T follicular helper cell (primary cell): ENCODE measurements around the gene YTHDF1.
"Not testable (repeated sequence)": the region's sequence is repeated elsewhere in the genome, so short reads cannot be mapped to it uniquely, and the experiment has no call there.

Experiments
- DNase-seq: peaks from one replicate; pipeline ENCODE4 v3.0.0-alpha.2; 2020; ENCODE audit warnings: low read depth
- total RNA-seq, 2 experiments: gene quantifications; one replicate each; lab custom pipeline; 2026; lab: John Stamatoyannopoulos, UW

YTHDF1 gene
- 78.1 to 82.2 reads per million in 2 experiments for total RNA-seq

DNA sequence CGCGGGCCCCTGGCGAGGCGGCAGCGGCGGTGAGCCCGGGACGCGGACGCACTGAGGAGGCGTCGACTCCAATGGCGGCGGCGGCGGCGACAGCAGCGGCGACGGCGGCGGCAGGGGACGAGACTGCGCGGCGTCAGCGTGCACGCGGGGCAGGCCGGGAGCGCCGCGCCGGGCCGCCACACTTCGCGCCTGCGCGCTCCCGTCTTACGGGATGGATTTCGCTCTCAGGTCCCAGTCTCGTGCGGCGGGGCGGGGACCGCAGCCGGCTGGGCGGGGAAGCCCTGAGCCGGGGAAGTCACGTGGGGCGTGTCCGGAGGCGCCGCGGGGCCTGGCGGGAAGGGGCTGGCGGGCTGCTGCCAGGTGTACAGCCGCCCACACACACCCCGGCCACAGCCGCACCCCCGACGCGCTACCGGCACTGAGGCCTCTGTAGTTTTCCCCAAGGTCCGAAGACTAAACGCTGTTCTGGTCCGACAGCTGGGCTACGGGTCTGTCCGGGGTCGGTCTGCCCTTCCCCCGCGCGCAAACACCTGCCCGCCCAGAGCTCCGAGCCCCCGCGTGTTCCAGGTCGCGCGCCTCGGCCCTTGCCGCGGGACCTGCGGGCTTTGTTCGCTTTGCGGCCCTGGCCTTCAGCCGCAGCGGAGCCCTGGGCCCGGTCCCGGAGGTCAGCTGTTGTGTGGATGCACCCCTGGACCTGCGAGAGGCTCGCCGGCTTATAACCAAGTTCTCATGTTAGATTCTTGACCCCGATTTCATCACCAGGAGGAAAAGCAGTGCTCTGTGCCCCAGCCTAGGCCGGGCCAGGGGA, at the start of gene YTHDF1:
Gene YTHDF1, minus strand, starts transcription at position 91 of the 808 bp plus-strand sequence. CDS start 239 bp downstream, outside the sequence.
- DNase-seq: peak; percentile 89

DNA sequence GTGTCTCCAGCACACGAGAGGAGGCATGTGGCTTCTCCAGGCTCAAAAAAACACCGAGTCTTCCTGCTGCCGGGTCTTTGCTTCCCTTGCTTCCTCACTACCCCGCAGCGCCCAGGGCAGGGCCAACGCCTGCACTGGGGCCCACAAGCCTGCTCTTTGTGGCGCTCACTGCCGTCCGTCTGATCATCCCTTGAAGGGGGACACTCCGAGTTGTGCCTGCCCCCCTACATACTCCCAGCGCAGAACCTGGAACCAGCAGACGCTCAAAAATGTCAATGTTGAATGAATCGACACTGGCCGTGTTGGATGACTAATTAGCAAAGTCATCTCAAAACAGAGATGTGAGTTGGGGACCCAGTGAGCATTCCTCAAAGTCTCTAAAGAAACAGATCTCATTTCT, 48.6 kb upstream of the YTHDF1 start:
- no peak for DNase-seq

DNA sequence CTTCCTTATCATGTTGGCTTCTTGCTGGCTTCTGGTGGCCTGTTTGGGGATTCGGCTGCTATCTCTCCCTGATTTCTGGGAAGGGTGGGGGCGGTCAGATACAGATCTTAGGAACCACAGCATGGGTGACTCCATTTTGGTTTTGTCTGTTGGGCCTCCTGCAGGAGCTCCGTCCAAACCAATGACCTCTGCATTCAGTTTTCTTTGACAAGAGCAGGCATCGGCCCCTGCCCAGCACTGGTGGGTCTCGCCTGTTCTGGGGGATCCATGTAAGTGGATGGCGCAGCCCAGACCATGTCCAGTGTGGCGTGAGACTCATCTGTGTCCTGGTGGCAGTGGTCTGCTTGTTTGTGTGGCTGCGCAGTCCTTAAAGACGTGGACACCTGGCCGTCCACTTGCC, 48.1 kb upstream of the YTHDF1 start:
- DNase-seq: no peak

DNA sequence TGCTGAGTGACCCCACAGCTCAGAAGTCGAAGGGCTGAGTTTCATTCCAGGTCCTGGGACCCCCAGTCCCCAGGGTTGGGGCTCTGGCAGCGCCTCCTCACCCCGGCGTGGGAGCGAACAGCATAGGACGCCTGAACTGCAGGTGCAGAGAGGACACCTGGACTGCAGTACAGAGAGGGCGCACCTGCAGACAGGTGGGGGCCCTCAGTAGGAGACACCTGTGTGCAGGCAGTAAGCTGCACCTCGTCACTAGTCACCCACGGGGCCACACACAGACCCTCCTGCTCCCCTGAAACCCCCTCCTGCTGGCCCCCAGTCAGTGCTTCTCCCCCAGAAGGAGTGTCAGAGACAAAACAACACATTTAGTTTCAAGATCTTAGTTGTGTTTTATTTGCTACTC, 46.9 kb upstream of the YTHDF1 start:
- DNase-seq: no peak

DNA sequence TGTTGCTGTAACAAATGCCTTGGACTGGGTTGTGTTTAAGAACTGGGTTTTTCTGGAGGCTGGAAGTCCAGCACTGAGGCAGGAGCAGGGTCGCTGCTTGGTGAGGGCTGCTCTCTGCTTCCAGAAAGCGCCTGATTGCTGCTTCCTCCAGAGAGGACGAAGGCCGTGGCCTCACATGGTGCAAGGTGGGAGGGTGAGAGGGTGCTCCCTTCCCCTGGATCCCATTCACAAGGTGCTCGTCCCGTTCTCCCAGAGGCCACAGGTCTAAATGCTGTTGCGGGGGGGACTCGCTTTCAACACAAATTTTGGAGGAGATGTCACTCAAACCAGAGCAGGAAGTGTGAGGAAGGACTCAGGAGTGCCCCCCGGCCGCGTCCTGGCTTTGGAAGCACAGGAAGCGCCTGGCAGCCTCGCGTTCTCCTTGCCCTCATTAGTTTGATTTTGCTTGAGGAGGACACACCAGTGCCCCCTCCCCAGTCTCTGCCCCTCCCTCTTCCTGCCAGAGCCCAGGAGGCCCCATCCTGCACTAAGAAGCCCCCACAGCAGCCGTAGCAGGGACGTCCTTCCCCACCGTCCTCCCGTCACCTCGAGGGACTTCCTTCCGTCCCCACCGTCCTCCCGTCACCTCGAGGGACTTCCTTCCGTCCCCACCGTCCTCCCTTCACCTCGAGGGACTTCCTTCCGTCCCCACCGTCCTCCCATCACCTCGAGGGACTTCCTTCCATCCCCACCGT, 46.0 kb upstream of the YTHDF1 start:
- DNase-seq: no peak

DNA sequence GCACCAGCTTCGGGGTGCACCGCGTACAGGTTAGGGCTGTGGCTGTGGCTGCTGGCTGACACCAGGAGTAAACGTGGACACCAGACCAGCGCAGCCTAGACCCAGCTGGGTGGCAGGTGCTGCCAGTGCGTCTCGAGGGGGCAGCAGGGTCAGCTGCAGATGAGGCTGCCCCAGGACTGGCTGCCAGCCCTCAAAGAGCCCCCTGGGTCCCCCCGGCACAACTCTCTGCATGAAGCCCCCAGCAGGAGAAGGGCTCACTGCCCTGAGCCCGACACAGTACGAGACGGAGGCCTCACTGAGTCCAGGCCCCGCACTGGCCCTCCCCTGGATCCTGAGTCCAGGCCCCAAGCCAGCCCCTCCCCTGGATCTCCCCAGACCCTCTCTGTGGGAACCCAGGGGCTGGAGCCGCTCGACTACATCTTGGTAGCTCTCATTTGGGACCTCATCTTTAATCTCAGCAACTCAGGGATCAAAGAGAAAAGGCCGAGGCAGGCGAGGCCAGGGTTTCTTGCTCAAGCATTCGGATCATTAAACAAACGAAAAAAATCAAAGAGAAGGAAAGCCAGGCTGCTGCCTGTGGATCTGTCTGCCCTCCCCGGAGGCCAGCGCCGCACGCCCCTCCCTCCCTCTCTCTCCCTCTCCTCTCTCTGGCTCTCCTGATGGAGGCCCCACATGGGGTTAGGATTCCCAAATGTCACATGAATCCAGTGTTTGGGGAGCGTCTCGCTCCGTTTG, 45.3 kb upstream of the YTHDF1 start:
- DNase-seq: no peak

DNA sequence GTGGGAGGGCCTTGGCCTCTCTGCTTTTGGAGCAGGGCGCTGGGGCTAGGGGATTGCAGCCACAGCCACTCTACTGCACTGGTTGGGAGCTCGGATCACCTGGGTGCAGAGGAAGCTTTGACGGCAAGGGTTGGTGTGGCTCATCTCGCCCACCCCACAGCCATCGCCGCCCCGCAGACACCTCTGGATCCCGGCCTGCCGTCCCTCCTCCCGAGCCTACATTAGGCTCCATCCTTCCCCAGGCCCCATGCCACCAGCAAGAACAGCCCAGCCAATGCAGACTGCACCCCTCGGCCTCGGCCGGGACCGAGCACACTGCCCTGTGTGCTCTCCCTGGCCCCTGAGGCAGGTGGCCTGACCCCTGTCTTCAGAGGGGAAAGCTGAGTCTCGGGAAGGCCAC, 44.6 kb upstream of the YTHDF1 start:
- DNase-seq: no peak

DNA sequence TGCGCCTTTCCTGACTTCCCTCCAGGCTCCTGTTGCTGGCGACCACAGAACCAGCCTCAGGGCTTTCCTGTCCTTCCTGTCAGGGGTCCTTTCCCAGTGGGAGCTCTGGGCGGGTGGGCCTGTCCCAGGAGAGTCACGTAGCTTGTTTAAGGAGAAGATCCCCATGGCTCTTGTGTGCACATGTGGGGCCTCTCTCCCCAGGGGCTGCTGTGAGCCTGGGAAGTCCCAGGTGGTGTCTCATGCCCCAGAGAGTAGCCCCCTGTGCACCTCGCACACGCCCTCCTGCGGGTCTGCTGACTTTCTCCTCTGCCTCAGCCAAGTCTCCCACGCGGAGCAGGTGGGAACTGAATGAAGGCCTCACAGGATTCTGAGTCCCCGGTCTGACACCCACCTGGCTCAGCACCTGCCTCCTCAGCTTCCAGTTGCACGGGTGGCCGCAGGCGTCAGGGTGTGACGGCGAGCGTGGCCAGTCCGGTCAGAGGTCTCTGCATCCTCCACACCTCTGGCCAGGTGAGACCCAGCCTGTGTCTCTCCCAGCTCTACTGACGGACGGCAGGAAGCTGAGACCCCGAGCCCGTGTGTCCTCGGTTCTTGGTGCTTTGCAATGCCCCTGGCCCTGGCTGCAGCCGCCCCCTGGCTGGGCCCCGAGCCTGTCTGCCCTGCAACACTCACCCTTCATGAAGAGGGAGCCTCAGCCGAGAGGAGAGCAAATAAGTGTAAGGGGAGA, 44.0 kb upstream of the YTHDF1 start:
- DNase-seq: no peak

DNA sequence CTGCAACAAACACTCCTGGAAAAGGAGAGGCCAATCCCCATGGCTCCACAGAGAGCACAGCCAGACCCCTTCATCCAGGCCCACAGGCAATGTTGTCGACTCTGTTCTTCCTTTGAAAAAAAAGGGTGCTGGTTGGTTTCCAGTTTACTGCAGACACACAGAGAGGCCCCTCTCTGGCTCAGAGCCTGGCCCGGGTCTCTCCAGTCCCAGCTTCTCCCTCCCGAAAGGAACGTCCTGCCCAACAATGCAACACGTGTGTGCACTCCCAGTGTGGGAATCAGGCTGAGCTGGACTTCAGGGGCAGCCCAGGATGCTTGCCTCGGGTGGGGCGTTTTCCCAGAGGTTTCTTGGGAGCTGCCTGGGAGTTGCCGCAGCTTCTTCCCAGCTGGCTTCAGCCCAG, 42.9 kb upstream of the YTHDF1 start:
- no peak for DNase-seq

DNA sequence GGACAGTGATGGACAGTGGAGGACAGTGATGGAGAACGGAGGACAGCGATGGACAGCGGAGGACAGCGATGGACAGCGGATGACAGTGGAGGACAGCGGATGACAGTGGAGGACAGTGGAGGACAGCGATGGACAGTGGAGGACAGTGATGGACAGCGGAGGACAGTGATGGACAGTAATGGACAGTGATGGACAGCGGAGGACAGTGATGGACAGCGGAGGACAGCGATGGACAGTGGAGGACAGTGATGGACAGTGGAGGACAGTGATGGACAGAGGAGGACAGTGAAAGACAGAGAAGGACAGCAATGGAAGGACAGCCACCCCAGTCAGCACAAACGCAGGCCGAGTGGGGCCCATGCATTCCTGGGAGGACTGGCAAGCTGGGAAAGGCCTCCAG, 41.7 kb upstream of the YTHDF1 start:
- no peak for DNase-seq

DNA sequence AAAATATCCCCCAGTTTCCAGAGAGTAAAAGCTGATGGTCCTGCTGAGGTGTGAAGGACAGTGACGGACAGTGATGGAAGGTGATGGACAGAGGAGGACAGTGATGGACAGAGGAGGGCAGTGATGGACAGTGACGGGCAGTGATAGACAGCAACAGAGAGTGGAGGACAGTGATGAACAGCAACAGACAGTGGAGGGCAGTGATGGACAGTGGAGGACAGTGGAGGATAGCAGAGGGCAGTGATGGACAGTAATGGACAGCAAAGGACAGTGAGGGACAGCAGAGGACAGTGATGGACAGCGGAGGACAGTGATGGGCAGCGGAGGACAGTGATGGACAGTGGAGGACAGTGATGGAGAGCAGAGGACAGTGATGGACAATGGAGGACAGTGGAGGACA, 41.0 kb upstream of the YTHDF1 start:
- DNase-seq: no peak

DNA sequence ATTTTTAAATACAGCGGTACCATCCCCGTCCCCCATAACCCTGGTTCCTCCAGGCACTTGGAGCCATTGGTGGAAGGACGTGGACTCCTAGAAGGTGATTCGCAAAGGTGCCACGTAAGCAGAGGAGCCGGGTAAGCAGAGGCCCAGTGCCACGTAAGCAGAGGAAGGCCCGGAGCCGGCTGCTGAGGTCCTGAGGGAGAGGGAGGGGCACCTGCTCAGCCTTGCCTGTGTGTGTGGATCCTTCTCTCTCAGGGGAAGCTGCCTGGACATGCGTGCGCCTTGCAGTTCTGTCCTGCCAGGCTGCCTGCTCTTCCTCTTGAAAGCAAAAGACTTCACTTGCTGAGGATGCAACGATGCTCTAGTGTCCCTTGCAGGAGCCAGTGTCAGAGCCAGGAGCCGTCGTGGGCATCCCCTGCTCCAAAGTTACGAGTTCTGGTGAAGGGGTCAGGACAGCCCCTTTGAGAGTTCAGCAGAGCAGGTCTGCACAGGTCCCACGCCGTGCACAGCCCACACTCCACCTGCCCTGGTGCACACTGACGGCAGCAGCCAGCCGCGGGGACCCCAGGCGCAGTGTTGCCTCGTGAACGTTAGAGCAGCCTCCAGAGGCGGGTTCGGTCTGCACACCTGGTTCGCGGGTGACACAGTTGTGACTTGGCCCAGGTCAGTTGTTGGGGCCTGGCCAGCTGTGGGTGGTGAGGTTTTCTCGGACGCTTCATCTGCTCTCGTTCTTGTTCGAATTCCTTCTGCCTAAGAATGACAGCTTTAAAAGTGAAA, 40.2 kb upstream of the YTHDF1 start:
- DNase-seq: no peak

DNA sequence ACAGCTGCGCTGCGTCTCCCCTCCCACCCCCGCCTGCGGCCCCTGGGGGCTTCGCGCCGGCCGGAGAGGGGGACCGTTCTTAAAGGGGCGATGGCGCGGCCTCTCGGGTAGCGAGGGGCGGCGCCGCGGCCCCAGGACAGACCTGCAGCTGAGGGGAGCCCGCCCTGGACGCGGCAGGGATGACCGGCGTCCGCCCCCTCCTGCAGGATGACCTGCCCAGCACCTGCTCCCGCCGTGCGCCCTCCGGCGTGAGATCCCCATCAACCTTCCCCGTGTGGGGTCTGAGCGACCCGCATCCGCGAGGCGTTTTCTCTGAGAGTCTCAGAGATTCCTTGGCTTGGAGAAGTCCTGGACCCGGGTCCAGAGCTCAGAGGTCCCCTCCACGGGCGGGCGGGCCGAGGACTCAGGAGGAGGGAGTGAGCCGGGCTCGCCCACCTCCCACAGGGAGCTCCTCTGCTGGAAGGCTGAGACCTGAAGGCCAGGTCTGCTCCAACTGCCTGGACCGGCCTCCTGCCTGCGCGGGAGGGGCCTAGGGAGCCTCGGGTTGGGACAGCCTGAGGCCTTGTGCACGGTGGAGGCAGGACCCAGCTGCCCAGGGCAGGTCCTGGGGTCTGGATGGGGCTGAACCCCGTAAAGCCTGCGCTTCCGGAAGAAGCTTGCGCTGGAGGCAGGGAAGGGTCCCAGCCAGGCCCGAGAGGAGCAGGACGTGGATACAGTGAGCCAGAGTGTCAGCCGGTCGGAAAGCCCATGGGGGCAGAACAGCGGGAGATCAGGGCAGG, 38.9 kb upstream of the YTHDF1 start:
- DNase-seq: no peak

DNA sequence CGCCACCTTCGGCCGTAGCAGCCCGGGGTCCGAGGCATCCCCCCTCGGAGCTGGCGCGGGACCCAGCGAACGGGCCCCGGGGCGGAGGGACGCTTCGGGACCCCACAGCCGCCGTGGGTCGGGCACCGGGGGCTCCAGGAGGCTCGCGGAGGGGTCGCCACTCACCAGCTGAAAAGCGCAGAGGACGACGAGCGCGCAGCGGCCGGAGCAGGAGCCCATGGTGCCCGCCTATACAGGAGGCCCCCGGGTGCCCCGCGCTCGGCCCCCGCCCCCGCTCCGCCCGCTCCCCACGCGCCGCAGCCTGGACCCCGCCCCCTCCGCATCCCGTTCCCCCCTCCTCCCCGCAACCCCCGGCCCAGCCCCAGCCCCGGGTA, 38.3 kb upstream of the YTHDF1 start, which contains the start of gene NKAIN4:
Gene NKAIN4, minus strand, starts transcription at position 232 of the 374 bp plus-strand sequence. Its CDS starts 13 bp downstream, at position 219.
- DNase-seq: no peak

DNA sequence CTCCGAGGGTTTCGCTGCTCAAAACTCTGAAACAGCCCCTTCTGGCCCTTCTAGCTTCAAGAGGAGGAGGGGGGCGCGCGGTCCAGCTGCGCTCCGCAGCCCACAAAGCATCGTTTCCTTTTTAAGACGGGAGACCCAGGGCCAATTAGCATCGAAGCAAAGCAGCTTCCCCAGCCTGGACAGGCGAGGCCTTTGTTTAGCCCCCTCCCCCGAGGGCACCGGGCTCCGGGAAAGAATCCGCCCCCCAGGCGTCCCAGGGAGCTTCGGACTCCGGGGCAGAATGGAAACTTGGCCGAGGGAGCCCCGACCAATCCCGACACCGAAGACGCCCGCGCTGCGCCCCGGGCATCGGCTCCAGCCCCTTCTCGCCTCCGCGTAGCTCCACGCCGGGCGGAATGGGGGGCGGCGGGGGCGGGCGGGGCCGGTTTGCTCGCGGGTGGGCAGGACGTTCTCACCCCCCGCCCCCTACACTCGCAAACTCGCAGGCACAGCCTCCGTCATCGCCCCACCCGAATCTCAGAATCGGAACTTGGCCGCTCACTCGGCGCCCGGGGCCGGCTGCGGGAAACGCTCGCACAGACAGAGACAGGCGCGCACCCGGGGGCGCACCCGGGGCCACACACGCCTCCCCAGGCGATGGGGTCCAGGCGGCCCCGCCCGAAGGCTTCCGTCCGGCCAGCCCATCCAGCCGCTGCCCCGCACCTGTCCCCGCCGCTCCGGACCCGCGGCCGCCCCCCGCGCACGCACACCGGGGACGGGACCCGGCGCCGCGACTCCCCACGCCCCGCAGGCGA, 37.7 kb upstream of the YTHDF1 start:
- DNase-seq: no peak

DNA sequence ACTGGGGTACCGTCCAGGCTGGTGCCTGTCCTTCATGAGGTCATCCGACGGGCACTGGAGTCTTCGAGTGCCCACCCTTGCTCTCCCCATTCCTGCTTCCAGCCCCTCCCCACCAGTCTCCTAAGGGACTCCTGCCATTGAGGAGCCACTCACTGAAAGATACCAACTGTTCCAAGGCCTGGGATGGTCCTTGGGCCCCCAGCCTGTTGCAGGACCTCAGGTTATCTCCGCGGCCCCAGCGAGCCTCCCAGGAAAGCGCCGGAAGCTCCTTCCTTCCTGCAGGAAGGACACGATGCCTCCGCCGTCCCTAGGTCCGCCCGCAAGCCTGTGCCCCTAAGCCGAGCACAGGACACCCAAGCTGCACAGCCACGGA, 37.1 kb upstream of the YTHDF1 start:
- DNase-seq: no peak

DNA sequence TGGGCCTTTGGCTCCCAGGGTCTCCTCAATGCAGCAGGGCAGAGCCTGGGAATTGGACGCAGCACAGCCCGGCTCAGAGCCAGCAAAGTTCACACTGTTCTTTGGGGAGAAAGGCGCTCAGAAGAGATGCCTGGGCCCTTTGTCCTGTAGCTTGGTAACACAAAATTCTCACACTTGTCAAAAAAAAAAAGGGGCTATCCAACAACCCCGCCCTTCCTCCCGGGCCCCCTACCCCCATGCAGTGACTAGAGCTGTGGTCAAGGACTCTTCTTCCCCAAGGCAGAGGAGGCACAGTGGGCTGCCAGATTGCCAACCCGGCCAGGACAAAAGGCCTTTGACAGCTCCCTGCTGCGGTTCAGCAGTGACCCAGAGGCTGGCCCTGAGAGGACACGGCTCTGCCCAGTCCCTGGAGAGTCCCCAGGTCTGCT, 36.4 kb upstream of the YTHDF1 start:
- no peak for DNase-seq

DNA sequence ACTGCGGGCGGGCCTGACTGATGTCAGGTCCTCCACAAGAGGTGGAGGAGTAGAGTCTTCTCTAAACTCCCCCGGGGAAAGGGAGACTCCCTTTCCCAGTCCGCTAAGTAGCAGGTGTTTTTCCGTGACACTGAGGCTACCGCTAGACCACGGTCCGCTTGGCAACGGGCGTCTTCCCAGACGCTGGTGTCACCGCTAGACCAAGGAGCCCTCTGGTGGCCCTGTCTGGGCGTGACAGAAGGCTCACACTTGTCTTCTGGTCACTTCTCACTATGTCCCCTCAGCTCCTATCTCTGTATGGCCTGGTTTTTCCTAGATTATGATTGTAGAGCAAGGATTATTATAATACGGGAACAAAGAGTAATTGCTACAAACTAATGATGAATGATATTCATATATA, 35.4 kb upstream of the YTHDF1 start:
- DNase-seq: not testable (repeated sequence)

DNA sequence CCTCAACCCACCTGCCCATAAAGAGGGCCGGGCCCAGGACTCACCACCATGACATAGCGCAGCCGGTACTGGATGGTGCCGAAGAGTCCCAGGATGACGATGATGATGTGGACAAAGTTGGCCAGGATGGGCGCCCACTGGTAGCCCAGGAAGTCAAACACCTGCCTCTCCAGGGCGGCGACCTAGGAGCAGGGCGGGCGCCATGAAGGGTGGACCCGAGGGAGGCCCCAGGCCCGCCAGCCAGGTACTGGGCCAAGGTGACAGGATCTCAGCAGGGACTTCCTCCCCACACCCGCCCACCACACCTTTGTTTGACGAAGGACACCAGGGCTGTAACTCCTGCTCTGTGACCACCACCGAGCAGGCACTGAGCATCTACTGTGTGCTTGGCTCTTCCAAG, 34.0 kb upstream of the YTHDF1 start:
- DNase-seq: no peak
